ENCODE data around the gene TENT4B.

DNA sequence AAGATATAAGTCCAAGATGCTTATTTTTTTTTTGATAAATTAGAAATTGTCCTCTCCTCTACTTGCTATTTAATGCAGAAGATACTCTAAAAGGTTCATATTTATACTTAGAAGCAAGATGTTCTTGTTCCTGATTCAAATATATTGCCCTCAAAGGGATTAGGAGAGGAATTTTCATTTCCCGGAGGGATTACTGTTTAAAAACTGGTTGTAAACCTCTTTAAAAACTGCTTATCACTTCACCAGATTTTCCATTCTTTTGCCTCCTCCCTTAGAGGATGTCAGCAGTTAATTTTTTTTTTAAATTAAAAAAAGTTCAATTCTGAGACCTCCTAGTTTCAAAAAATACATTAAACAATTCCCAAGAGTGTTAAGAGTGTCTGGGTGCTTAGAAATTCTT, 2.8 kb downstream of the TENT4B start:
- TF ChIP-seq, protein P1, sequence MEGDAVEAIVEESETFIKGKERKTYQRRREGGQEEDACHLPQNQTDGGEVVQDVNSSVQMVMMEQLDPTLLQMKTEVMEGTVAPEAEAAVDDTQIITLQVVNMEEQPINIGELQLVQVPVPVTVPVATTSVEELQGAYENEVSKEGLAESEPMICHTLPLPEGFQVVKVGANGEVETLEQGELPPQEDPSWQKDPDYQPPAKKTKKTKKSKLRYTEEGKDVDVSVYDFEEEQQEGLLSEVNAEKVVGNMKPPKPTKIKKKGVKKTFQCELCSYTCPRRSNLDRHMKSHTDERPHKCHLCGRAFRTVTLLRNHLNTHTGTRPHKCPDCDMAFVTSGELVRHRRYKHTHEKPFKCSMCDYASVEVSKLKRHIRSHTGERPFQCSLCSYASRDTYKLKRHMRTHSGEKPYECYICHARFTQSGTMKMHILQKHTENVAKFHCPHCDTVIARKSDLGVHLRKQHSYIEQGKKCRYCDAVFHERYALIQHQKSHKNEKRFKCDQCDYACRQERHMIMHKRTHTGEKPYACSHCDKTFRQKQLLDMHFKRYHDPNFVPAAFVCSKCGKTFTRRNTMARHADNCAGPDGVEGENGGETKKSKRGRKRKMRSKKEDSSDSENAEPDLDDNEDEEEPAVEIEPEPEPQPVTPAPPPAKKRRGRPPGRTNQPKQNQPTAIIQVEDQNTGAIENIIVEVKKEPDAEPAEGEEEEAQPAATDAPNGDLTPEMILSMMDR (IDR thresholded peaks at IDR 0.05) = no peak
- no peak for TF ChIP-seq ZFX (IDR thresholded peaks at IDR 0.05; ENCODE audit: borderline replicate concordance)
